Mononuclear cell (primary cell): Measurements from ENCODE around the gene LSM8. TPM values are rescaled to one million over a fixed set of nuclear protein-coding genes. Genes with fewer than 3 reads are reported as not detected.
"Not testable (repeated sequence)": the region's sequence is repeated elsewhere in the genome, so short reads cannot be mapped to it uniquely, and the experiment has no call there.

Source experiments
- H3K27me3 ChIP-seq: 2 replicates; pipeline ENCODE4 v1.6.0; 2011; ENCODE audit warnings: low read length, control low read depth; ENCODE audit not compliant: insufficient read depth
- H3K4me1 ChIP-seq: 2 replicates; pipeline ENCODE4 v1.5.1; 2011; ENCODE audit warnings: mild to moderate bottlenecking, low read length, control low read depth; ENCODE audit not compliant: insufficient read depth
- H3K4me3 ChIP-seq: 2 replicates; pipeline ENCODE4 v1.5.1; 2011; ENCODE audit warnings: mild to moderate bottlenecking, low read length, moderate library complexity
- H3K9me3 ChIP-seq: 2 replicates; pipeline ENCODE4 v1.5.1; 2011; ENCODE audit warnings: low read depth, mild to moderate bottlenecking, control low read depth, low read length
- total RNA-seq: library from RNA; depleted of rRNA; stranded (reverse); fragments of >200 nt; gene quantifications from one replicate; pipeline ENCODE4 v1.2.3, GENCODE V29; 2012

Gene LSM8
- total RNA-seq, 1 donor = 60.2 TPM

- Histone ChIP-seq H3K9me3 (no peaks in the 10 kb centered on the region), H3K4me1 (no peaks in the 10 kb centered on the region), H3K4me3 (no peak overlapping the region), H3K27me3 (no peaks in the 10 kb centered on the region)
Measured at GRCh38 chr7:118232837-118233236, 48.9 kb downstream of the LSM8 start.

GRCh38 chr7:118233799-118234198 lies 49.8 kb downstream of the LSM8 start:
- H3K4me3 ChIP-seq = no peak overlapping the region
- H3K9me3 ChIP-seq = no peaks in the 10 kb centered on the region
- H3K4me1 ChIP-seq = no peaks in the 10 kb centered on the region
- no peaks in the 10 kb centered on the region for H3K27me3 ChIP-seq

DNA sequence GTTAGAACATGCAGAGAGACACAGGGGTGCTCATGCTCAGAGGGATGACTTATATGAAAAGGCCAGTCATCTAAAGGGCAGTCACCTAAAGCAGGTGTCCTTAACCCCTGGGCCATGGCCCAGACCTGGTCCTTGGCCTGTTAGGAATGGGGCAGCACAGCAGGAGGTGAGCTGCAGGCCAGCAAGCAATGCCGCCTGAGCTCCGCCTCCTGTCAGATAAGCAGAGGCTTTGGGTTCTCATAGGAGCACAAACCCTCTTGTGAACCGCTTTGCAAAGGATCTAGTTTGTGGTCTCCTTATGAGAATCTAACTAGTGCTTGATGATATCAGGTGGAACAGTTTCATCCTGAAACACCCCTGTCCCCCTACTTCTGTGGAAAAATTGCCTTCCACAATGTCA lies 55.0 kb downstream of the LSM8 start:
- H3K4me3 ChIP-seq = no peak overlapping the region
- H3K9me3 ChIP-seq = no peaks in the 10 kb centered on the region
- no peaks in the 10 kb centered on the region for H3K27me3 ChIP-seq
- H3K4me1 ChIP-seq = no peaks in the 10 kb centered on the region

DNA sequence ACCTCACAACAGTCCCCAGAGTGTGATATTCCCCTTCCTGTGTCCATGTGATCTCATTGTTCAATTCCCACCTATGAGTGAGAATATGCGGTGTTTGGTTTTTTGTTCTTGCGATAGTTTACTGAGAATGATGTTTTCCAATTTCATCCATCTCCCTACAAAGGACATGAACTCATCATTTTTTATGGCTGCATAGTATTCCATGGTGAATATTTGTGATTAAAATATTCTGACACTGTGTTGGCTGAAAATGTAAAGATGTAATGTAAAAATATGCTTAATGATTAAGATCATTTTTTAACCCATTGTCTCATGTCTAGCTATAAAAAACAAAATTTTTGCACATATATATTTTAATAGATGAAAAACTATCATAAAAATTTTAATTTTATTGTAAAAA lies 56.4 kb downstream of the LSM8 start:
- not testable (repeated sequence) for H3K27me3 ChIP-seq, H3K9me3 ChIP-seq, H3K4me3 ChIP-seq, H3K4me1 ChIP-seq

Other genes with a start within 250 kb of the LSM8 start
- 0.42 TPM for gene ANKRD7, start 40.5 kb downstream of the LSM8 start, total RNA-seq